Osteoblast (primary cell): ENCODE measurements around the gene TNFAIP3. TPM values are rescaled to one million over a fixed set of nuclear protein-coding genes. Genes with fewer than 3 reads are reported as not detected.

Experiments
- DNase-seq: peaks from one replicate; pipeline ENCODE4 v3.0.0; 2011; ENCODE audit warnings: low spot score, mixed read lengths; ENCODE audit not compliant: insufficient read length; ENCODE audit errors: missing footprints
- H2AFZ ChIP-seq: 2 replicates; pipeline ENCODE4 v1.6.0; 2011; ENCODE audit warnings: mild to moderate bottlenecking, low read length
- H3K27ac ChIP-seq: 2 replicates; pipeline ENCODE4 v1.5.1; 2011; ENCODE audit warnings: mild to moderate bottlenecking, low read depth, low read length, moderate library complexity
- H3K27me3 ChIP-seq: 2 replicates; pipeline ENCODE4 v1.6.0; 2012; ENCODE audit warnings: mild to moderate bottlenecking, control low read depth, inconsistent platforms, low read length, moderate library complexity; ENCODE audit not compliant: insufficient read depth
- H3K36me3 ChIP-seq: 2 replicates; pipeline ENCODE4 v1.5.1; 2011; ENCODE audit warnings: mild to moderate bottlenecking, low read length, control low read depth, moderate library complexity; ENCODE audit not compliant: insufficient read depth
- H3K4me1 ChIP-seq: 2 replicates; pipeline ENCODE4 v1.5.1; 2011; ENCODE audit warnings: mild to moderate bottlenecking, low read length, control low read depth, moderate library complexity; ENCODE audit not compliant: insufficient read depth
- H3K4me2 ChIP-seq: 2 replicates; pipeline ENCODE4 v1.6.0; 2011; ENCODE audit warnings: mild to moderate bottlenecking, low read length; ENCODE audit not compliant: insufficient read depth
- H3K4me3 ChIP-seq: fragments of 200-600 bp; sonication (generic); 3 replicates; pipeline ENCODE4 v1.5.1; 2012; ENCODE audit warnings: mild to moderate bottlenecking, low read length, inconsistent platforms; ENCODE audit not compliant: insufficient read depth
- H3K79me2 ChIP-seq: 2 replicates; pipeline ENCODE4 v1.6.0; 2012; ENCODE audit warnings: mild to moderate bottlenecking, low read length, control low read depth, inconsistent platforms; ENCODE audit not compliant: insufficient read depth
- H3K9me3 ChIP-seq: 2 replicates; pipeline ENCODE4 v1.5.1; 2011; ENCODE audit warnings: low read depth, low read length, control low read depth
- H4K20me1 ChIP-seq: 2 replicates; pipeline ENCODE4 v1.6.0; 2012; ENCODE audit warnings: mild to moderate bottlenecking, low read length, control low read depth; ENCODE audit not compliant: insufficient read depth
- total RNA-seq: library from RNA; depleted of rRNA; stranded (reverse); fragments of >200 nt; gene quantifications from 2 replicates; pipeline ENCODE4 v1.2.3, GENCODE V29; 2012
- TF ChIP-seq, protein P1 (sequence below): IDR thresholded peaks from 2 replicates; pipeline ENCODE4 v1.5.1; 2011; ENCODE audit warnings: mild to moderate bottlenecking, low read depth, low read length, moderate library complexity; ENCODE audit errors: extremely low read depth

Gene TNFAIP3
- total RNA-seq, 1 donor, result 10.5 TPM

DNA sequence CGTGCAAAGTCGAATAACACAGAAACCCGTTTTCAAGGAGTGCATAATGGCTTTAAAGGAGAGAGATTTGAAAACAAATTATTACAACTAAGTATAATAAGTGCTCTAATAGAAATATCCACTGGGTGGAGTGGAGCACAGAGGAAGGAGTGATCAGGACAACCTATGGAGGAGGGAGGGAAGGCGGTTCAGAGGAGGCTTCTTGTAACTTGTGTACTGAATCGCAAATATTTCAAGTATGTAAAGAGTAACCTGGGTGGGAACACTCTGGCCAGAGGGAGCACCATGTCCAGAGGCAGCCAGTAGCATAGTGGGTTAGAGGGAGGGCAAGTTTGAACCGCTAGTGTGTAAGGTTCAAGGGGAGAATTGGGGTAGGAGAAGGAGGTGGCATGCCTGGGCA is 21.6 kb upstream of the TNFAIP3 start:
- H3K27ac ChIP-seq, result no peak overlapping the region
- H4K20me1 ChIP-seq, result no peaks in the 10 kb centered on the region
- TF ChIP-seq, protein P1, sequence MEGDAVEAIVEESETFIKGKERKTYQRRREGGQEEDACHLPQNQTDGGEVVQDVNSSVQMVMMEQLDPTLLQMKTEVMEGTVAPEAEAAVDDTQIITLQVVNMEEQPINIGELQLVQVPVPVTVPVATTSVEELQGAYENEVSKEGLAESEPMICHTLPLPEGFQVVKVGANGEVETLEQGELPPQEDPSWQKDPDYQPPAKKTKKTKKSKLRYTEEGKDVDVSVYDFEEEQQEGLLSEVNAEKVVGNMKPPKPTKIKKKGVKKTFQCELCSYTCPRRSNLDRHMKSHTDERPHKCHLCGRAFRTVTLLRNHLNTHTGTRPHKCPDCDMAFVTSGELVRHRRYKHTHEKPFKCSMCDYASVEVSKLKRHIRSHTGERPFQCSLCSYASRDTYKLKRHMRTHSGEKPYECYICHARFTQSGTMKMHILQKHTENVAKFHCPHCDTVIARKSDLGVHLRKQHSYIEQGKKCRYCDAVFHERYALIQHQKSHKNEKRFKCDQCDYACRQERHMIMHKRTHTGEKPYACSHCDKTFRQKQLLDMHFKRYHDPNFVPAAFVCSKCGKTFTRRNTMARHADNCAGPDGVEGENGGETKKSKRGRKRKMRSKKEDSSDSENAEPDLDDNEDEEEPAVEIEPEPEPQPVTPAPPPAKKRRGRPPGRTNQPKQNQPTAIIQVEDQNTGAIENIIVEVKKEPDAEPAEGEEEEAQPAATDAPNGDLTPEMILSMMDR, result peak; percentile 35
- no peaks in the 10 kb centered on the region for H3K79me2 ChIP-seq
- no peak for DNase-seq
- H3K9me3 ChIP-seq, result no peaks in the 10 kb centered on the region
- H3K4me1 ChIP-seq, result peaks cover 18% of the 10 kb centered on the region
- H3K4me3 ChIP-seq, result no peak overlapping the region
- no peaks in the 10 kb centered on the region for H3K27me3 ChIP-seq
- H3K4me2 ChIP-seq, result no peak overlapping the region
- H2AFZ ChIP-seq, result no peak overlapping the region
- H3K36me3 ChIP-seq, result no peaks in the 10 kb centered on the region

DNA sequence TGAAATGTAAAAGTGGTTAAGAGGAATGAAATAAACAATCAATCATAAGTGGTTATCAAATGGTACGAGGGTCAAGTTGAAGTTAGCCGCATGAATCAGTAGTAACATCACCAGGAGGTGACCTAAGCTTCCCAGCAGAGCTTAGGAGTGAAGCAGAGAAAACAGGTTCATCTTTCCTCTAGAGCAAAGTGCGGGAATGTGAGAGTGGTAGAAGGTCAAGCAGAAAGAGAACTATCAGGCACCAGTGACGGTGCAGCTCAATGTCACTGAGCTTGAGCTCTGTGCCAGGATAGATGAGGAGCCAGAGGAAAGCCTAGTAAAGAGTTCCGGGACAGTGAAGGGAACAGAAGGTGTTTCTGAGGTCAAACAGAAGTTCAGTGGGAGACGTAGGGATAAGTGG is 20.8 kb upstream of the TNFAIP3 start:
- Histone ChIP-seq H3K4me3 (no peak overlapping the region), H3K36me3 (no peaks in the 10 kb centered on the region), H3K4me1 (peaks cover 19% of the 10 kb centered on the region), H3K4me2 (no peak overlapping the region), H3K27ac (no peak overlapping the region), H3K79me2 (no peaks in the 10 kb centered on the region), H3K27me3 (no peaks in the 10 kb centered on the region), H4K20me1 (no peaks in the 10 kb centered on the region), H2AFZ (no peak overlapping the region), H3K9me3 (no peaks in the 10 kb centered on the region)
- TF ChIP-seq, protein P1, result no peak
- peak; percentile 4 for DNase-seq

DNA sequence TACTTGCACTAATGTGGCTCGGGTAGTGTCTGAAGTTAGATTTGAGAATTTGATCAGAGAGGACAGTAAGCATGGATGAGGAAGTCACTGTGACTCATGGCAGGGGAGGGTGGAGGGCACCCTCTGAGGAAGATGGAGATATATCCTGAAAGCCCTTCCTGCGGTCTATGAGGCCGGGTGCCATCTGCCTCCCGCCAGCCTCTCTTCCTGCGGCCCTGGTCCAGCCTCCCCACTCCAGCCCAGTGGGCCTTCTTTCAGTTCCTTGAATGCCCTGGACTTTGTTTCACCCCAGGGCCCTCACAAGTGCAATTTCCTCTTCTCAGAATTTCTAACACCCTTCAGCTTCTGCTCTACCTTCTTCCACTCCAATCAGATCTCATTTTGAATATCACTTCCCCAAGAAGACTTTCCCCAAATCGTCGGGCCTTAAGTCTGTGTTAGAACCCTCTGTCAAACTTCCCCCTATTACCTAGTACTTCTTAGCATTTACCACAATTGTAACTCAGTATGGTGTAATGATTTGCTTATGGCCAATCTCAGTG is 20.2 kb upstream of the TNFAIP3 start:
- no peaks in the 10 kb centered on the region for H3K36me3 ChIP-seq
- H3K27me3 ChIP-seq, result no peaks in the 10 kb centered on the region
- no peaks in the 10 kb centered on the region for H3K9me3 ChIP-seq
- no peaks in the 10 kb centered on the region for H4K20me1 ChIP-seq
- H3K79me2 ChIP-seq, result no peaks in the 10 kb centered on the region
- no peak for DNase-seq
- H3K4me2 ChIP-seq, result no peak overlapping the region
- no peak overlapping the region for H2AFZ ChIP-seq
- H3K27ac ChIP-seq, result no peak overlapping the region
- H3K4me1 ChIP-seq, result peaks cover 20% of the 10 kb centered on the region
- TF ChIP-seq, protein P1, result no peak
- no peak overlapping the region for H3K4me3 ChIP-seq

DNA sequence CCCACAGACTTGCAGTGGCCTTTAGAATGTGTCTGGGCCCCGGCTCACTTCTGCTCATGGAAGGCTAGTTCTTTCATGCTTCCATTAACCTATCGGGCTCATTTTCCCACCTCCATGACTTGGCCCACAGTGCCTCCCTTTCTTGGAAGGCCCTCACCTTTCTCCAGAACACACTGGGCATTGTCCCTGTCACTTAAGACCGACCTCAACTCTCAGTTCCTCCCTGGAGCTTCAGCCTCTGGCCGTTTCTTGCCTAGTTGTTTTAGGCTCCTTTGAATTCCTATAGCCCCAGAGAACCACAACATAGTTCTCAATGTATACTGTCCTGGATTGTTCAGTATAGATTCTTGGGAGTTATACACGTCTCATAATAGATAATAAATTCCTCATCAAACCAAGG is 19.3 kb upstream of the TNFAIP3 start:
- Histone ChIP-seq H3K4me2 (no peak overlapping the region), H2AFZ (no peak overlapping the region), H3K27me3 (no peaks in the 10 kb centered on the region), H3K9me3 (no peaks in the 10 kb centered on the region), H3K79me2 (no peaks in the 10 kb centered on the region), H3K27ac (peak overlapping the region; percentile 40), H3K36me3 (no peaks in the 10 kb centered on the region), H4K20me1 (no peaks in the 10 kb centered on the region), H3K4me1 (peaks cover 29% of the 10 kb centered on the region), H3K4me3 (no peak overlapping the region)
- DNase-seq, result peak; percentile 3
- TF ChIP-seq, protein P1, result no peak
